NCI-H748 treated with DMSO at 0.1 percent for 48 hours (cell line): Measurements from ENCODE around the gene ZNF765.
"Not testable (repeated sequence)": the region's sequence is repeated elsewhere in the genome, so short reads cannot be mapped to it uniquely, and the experiment has no call there.

Experiments
- DNase-seq: peaks from one replicate; lab custom pipeline; 2025; lab: John Stamatoyannopoulos, UW

ZNF765 gene

DNA sequence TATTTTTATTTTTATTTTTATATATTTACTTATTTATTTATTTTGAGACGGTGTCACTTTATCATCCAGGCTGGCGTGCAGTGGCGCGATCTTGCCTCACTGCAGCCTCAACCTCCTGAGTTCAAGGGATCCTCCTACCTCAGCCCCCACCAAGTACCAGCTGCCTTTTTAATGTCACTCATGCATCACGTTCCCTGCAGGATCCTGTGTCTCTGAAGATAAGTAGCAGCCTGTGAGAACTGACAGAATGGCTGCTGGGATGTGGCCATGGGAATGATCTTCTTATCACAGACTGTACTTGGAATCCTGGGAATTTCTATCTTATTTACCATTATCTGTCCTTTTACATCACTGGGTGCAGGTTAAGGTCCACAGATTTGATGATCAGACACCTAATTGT is 27.6 kb downstream of the ZNF765 start:
- no peak for DNase-seq

DNA sequence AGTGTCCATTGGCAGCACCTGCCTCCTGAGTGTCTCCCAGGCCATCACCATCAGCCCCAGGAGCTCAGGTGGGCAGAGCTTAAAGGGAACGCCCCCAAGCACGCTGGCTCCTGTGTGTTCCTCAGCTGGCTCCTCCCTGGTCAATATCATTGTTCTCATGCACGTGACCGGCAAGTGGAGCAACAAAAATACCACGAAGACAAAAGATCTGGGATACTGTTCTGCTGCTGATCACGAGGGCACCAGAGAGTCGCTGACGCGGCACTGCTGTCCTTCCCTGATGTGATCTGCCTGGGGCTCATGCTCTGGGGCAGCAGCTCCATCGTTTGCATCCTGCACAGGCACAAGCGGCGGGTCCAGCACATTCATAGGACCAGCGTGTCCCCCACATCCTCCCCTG is 28.1 kb downstream of the ZNF765 start:
- peak; percentile 30 for DNase-seq

DNA sequence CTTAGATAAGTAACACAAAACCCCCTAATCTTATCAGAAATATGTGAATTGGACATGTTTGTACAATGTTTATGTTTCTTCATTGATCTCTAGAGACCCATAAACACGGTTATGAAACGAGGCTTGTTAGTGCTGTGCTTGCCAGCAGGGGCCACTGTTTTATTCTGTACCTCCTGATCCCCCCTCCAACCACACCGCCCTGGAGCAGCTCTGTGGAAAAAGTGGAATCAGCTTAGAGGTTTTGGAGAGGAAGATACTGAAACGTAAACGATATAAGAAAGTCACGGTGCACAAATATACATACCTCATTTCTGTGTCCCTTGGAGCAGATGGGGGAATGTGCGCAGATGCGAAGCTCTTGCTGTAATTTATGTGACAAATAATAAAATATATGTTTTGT is 28.7 kb downstream of the ZNF765 start:
- not testable (repeated sequence) for DNase-seq

DNA sequence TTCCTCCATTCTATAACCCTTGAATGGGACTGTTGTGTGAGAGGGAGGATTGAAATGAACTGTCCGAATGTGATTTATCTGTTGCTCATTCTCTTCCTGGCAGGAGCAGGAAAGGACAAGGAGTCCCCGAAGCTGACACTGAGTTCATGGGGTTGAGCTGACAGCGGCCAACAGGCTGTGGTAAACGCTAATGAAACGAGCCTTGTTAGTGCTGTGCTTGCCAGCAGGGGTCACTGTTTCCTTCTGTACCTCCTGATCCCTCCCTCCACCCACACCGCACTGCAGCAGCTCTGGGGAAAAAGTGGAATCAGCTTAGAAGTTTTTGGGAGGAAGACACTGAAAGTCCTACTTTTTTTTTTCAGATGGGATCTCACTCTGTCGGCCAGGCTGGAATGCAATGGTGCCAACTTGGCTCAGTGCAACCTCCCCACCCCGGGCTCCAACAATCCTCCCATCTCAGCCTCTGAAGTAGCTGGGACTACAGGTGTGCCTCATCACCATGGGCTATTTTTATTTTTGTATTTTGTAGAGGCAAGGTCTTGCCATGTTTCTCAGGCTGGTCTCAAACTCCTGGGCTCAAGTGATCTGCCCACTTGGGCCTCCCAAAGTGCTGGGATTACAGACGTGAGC is 30.1 kb downstream of the ZNF765 start:
- peak; percentile 82 for DNase-seq

DNA sequence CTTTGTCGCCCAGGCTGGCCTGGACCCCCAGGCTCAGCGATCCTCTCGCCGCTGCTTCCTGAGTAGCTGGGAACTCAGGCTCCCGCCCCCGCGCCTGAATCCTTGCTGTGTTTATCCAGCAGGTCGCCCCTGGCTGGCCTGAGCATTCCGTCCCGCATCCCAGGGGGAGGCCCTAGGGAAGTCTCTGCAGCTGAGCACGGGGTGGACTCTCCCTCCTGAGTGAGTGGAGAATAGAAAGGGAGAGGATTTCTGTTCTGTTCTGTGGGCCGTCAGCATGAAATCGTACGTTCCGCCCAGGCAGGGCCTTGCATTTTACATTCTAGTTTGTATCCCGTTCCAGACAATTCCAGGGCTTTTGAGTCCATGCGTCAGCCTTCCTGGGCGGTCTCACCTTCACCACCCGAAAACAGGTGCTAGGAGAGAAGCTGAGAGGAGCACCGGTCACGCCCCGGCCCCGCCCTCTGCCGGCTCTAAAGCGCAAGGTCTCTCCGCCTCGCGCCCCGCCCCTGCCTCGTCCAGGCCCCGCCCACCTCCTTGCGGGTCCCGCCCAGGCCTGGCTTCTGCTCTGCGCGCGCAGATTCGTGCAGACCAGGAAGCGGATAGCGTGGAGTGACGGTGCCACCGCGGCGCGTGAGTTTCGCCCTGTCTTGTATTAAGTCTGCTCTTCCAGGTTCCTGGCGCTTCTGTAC is 36.6 kb downstream of the ZNF765 start, which contains the start of gene ZNF761:
Gene ZNF761, plus strand, starts transcription at position 586 of the 689 bp plus-strand sequence. CDS start 15,285 bp downstream, outside the sequence.
- peak; percentile 98 for DNase-seq

DNA sequence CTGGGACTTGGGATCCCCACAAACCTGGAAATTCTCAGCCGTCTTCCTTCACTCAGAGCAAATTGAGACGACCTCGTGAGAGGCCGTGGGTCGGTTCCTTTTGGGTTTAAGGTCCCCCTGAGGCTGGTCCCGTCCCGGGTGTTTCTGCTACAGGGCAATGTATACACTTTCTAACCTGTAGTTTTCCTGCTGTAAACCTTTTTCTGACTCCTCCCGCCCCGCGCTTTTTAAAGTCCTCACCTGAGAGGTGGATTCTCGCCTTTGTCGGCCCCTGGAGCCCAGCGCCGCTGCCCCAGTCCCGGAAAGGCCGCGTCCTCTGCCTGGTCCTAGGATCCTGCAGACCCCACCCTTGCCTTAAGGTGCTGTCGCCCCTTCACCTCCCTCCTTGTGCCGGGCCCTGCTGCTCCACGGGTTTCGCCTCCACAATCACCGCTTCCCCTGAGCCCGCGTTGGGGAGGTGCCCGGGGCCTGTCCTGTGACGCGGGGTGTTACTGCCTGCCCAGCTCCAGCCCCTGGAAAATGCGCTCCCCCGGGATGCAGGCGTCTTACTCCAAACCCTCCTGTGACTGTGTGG is 37.2 kb downstream of the ZNF765 start:
- no peak for DNase-seq

DNA sequence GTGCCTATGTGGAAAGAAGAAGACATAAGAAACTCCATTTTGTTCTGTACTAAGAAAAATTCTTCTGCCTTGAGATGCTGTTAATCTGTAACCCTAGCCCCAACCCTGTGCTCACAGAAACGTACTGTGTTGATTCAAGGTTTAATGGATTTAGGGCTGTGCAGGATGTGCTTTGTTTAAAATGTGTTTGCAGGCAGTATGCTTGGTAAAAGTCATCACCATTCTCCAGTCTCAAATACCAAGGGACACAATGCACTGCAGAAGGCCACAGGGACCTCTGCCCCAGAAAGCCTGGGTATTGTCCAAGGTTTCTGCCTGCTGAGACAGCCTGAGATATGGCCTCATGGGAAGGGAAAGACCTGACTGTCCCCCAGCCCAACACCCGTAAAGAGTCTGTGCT is 48.9 kb downstream of the ZNF765 start:
- DNase-seq = not testable (repeated sequence)

DNA sequence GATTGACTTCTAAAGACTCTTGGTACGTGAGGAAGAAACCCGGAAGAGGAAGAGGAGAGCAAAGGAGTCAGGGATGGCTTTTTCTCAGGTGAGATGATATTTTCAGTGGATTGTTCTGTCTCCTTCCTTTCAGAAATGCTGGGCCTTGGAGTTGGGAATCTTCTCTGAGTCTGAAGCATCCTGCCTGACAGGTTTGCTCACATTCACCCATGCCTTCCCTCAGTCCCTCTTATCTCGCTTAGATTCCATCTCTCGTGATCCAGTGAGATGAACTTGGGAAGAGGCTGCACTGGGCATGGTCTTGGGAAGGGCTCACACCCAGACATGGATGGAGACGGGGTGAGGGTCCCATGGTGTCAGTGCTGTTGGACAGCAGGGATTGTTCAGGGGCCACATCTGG is 52.2 kb downstream of the ZNF765 start:
- not testable (repeated sequence) for DNase-seq

DNA sequence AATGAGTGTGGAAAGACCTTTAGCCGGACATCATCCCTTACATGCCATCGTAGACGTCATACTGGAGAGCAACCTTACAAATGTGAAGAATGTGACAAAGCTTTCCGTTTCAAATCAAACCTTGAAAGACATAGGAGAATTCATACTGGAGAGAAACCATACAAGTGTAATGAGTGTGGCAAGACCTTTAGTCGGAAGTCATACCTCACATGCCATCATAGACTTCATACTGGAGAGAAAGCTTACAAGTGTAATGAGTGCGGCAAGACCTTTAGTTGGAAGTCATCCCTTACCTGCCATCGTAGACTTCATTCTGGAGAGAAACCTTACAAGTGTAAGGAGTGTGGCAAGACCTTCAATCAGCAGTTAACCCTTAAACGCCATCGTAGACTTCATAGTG is 60.9 kb downstream of the ZNF765 start:
- no peak for DNase-seq

DNA sequence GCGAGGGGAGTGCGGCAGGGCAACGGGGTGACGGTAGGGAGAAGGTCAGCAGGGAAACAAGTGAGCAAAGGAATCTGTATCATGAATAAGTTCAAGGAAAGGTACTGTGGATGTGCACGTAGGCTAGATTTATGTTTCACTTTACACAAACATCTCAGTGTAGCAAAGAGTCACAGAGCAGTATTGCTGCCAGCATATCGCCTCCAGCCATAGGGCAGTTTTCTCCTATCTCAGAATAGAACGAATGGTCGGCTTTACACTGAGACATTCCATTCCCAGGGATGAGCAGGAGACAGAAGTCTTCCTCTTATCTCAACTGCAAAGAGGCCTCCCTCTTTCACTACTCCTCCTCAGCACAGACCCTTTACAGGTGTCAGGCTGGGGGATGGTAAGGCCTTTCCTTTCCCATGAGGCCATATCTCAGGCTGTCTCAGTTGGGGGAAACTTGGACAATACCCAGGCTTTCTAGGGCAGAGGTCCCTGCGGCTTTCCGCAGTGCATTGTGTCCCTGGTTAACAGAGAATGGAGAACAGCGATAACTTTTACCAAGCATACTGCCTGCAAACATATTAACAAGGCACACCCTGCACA is 65.3 kb downstream of the ZNF765 start:
- not testable (repeated sequence) for DNase-seq

DNA sequence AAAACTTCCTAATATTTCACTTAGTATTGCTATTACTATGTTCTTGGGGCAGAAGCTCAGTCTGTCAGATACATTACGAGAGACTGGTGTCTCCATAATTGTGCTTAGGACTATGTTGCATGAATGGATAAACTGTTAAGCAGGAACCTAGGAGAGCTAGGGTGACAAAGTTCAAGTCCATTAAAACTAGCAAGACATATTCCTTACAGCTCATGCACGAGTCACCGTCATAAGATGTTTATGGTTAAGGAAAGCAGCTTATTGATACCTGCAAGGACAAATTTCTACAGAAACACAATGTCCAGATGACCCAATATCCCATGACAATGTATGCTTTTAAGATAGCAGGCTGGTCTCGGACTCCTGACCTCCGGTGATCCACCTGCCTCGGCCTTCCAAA is 66.9 kb downstream of the ZNF765 start:
- DNase-seq = no peak

DNA sequence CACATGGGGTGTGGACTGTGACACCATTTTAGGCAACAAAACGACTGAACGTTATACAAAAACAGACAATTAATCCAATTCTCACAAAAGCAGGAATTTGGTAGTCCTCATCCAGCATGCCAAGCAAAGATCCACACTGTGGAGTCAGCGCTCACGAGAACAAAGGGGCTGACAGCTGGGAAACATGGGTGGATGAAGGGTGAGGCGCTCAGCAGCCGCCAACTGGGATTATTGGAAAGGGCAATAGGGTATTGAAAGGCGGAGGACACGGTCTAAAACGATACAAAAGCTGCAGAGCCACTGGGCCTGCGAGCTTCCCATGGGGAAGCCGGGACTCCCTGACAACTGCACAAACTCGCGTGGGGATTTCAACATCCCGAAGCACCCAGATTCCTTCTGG is 67.9 kb downstream of the ZNF765 start:
- DNase-seq = no peak

DNA sequence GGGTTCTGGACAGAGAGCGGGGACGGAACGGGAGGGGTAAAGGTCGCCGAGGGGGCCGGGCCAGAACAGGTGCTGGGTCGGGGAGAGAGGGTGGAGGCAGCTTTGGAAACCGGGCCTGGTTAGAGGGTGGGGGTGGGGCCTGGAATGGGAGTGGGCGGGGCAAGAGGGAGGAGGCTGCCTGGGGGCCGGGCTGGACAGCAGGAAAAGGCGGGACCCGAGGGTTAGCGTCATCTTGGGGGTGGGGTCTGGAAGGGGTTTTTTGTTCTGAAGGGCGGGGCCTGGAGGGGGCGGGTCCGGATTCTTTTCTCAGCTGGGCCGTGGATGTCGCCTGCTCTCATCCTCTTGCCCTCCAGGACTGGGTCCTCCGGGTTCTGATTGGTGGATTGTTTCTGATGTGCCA is 68.3 kb downstream of the ZNF765 start:
- DNase-seq = no peak

DNA sequence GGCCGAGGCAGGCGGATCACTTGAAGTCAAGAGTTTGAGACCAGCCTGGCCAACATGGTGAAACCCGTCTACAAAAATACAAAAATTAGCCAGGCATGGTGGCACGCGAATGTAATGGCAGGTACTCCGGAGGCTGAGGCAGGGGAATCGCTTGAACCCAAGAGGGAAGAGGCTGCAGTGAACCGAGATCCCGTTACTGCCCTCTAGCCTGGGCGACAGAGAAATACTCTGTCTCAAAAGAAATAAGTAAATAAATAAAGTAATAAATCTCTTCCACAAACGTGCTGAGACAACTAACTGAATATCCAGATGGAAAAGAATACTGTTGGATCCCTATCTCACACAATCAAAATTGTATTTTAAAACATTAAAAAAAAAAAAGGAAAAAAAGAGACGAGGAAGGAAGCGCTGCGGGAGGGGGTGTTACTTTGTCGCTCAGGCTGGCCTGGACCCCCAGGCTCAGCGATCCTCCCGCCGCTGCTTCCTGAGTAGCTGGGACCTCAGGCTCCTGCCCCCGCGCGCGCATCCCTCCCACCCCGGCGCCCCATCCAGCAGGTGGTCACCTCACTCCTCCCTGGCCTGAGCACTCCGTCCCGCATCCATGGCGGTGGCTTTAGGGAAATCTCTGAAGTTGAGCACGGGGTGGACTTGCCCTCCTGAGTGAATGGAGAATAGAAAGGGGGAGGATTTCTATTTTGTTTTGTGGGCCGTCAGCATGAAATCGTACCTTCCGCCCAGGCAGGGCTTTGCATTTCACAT is 72.0 kb downstream of the ZNF765 start:
- peak; percentile 75 for DNase-seq

DNA sequence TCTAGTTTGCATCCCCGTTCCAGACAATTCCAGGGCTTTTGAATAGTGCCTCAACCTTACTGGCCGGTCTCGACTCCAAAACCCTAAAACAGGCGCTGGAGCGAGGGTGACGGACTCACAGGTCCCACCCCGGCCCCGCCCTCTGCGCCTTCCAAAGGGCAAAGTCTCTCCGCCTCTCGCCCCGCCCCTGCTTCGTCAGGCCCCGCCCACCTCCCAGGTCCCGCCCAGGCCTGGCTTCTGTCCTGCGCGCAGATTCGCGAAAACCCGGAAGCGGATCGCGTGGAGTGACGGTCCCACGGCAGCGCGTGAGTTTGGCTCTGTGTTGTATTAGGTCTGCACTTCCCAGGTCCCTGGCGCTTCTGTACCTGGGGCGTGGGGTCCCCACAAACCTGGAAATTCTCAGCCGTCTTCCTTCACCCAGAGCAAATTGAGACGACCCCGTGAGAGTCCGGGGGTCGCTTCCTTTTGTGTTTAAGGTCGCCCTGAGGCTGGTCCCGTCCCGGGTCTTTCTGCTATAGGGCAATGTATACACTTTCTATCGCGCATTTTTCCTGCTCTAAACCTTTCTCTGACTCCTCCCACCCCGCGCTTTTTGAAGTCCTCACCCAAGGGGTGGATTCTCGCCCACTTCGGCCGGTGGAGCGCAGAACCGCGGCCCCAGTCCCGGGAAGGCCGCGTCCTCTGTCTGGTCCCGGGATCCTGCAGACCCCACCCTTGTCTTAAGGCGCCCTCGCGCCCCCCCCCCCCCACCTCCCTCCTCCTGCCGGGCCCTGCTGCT is 72.7 kb downstream of the ZNF765 start, which contains the start of gene ZNF813:
Gene ZNF813, plus strand, starts transcription at position 249 of the 778 bp plus-strand sequence. CDS start 16,090 bp downstream, outside the sequence.
- peak; percentile 76 for DNase-seq

DNA sequence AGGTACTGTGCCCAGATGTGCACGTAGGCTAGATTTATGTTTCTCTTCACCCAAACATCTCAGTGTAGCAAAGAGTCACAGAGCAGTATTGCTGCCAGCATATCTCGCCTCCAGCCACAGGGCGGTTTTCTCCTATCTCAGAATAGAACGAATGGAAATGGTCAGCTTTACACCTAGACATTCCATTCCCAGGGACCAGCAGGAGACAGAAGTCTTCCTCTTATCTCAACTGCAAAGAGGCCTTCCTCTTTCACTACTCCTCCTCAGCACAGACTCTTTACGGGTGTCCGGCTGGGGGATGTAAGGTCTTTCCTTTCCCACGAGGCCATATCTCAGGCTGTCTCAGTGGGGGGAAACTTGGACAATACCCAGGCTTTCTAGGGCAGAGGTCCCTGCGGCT is 73.7 kb downstream of the ZNF765 start:
- not testable (repeated sequence) for DNase-seq

DNA sequence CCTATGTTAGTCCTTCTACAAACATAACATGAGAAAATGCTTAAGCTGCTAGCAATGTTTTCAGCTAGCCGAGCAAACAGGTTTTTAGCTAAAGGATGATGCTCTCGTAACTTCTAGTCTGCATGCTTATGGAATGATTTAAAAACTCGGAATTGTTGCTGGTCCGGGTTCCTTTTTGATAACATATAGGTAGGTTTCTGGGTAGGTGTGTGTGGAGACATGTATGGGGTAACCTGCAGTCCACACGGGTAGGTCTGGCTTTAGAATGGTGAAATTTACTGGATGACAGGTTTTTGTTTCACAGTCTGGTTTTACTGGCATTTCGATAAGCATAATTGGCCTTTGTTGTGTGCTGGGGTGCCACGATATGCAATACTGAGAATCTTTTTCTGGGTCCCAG is 77.0 kb downstream of the ZNF765 start:
- no peak for DNase-seq

DNA sequence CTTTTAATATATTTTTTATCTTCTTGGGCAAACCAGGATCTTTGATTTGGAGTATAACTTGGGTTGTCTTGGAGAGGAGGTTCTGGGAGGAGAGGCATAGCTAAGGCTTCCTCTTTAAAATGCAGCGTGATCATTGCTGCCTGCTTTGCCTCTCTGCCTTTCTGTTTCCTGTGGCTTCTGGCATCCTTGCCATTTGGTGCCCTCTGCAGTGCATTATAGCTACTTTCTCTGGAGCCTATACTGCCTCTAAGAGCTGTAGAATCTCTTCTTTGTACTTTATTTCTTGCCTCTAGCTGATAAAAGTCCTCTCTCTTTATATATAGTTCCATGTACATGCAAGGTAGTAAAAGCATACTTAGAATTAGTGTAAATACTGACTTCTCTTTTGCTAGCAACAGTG is 79.9 kb downstream of the ZNF765 start:
- DNase-seq = not testable (repeated sequence)

DNA sequence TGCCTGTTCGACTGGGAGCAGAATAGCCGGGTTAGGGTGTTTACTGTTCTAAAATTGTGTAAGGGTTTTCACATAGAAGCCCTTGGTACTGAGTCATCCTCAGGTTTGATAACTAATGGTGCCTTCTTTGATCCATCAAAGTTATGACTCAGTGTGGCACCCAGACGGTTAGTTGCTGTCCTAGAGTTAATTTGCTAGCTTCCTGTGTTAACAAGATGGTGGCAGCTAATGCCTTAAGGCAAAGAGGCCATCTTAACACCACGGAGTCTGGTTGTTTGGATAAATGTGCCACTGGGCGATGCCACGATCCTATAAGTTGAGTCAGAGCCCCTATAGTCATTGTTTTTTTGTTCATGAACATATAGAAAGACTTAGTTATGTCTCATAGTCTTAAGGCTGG is 80.5 kb downstream of the ZNF765 start:
- not testable (repeated sequence) for DNase-seq
